Gastroesophageal sphincter (tissue), 3 donors: ENCODE data around the gene DND1.

Experiments
- CTCF ChIP-seq, 4 experiments: fragments of 200-600 bp in 2 of 4; fragments of 450-650 bp in 2 of 4; sonication (generic) in 1 of 4; IDR thresholded peaks; one replicate each; pipeline ENCODE4 v1.5.1; 2017 to 2019; ENCODE audit warnings: antibody characterized with exemption in 4 of 4, mild to moderate bottlenecking in 2 of 4, moderate library complexity in 2 of 4
- EP300 ChIP-seq: sonication (generic); formaldehyde crosslinking; IDR thresholded peaks from one replicate; pipeline ENCODE4 v1.6.1; 2017; ENCODE audit warnings: antibody characterized with exemption, mild to moderate bottlenecking
- POLR2A ChIP-seq, 2 donors: fragments of 450-650 bp; IDR thresholded peaks; one replicate each; pipeline ENCODE4 v1.6.1; 2017; ENCODE audit warnings: antibody characterized with exemption in 2 of 2, mild to moderate bottlenecking in 2 of 2, moderate library complexity in 1 of 2
- POLR2AphosphoS5 ChIP-seq: sonication (generic); formaldehyde crosslinking; IDR thresholded peaks from one replicate; pipeline ENCODE4 v1.6.1; 2017; ENCODE audit warnings: antibody characterized with exemption

- TF ChIP-seq CTCF (IDR thresholded peaks at IDR 0.05) = no peak
- TF ChIP-seq POLR2A (IDR thresholded peaks at IDR 0.05) = no peak
- TF ChIP-seq POLR2AphosphoS5 = no peak
- no peak for TF ChIP-seq EP300
Observed at GRCh38 chr5:140696891-140697492, 23.6 kb upstream of the DND1 start.
